NCI-H2081 (cell line): ENCODE data around the gene DDB1.
"Not testable (repeated sequence)": the region's sequence is repeated elsewhere in the genome, so short reads cannot be mapped to it uniquely, and the experiment has no call there.

Experiments
- DNase-seq, 2 experiments: peaks; one replicate each; lab custom pipeline; 2025; lab: John Stamatoyannopoulos, UW

DDB1 gene

GRCh38 chr11:61268588-61269250 is 64.2 kb downstream of the DDB1 start:
- DNase-seq: no peak

DNA sequence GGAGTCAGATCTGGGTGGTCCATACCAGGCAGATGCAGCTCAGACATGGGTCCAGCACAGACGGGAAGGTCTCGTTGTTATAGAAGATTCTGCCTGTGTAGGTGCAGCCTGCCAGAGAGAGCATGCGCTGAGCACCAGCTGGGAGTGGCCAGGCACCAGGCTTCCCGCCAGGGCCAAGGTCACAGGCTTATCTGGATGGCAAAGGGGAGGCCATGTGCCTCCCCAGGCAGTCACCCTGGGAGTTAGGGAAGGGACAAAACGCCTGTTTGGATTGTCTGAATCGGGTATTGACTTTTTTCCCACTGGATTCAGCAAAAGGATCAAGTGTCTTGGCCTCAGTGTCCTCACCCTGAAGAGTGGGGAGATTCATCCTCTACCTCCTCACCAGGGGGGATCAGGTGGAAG is 65.5 kb downstream of the DDB1 start:
- no peak for DNase-seq

DNA sequence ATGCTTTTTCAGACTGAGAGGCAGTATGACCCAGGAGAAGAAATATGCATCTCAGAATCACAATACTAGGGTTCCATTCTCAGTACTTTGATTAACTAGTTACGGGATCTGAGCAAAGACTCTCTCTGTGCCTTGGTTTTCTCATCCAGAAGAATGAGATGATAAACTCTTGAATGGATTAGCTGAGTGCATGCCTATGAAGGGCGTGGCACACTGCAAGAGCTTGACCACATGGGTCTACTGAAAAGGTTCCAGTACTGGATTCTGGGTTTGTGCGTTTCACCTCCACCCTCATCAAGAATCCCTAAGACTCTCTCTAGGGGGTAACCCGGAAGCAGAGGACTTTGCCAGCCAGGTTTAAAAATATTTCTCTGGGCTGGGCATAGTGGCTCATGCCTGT is 66.3 kb downstream of the DDB1 start:
- DNase-seq: no peak

DNA sequence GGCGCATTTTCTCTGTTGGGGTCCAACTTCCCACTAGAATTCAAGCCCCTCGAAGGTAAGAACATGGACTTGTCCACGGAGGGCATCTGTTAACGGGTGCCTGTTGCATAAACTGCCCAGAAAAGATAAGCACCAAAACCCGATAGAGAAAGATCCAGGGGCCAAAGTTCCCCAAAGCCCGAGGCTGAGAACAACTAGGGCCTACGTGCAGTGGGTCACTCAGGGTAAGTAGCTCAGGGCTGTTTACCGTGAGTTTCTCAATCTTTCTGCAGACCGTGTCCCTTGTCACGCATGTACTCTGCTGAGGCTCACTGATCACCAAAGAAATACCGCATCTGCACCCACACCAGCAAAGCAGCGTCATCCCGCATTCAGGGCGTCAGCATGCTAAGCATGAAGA is 67.5 kb downstream of the DDB1 start:
- DNase-seq: no peak

- no peak for DNase-seq
These were observed 68.1 kb downstream of the DDB1 start for GRCh38 chr11:61264795-61265194.

DNA sequence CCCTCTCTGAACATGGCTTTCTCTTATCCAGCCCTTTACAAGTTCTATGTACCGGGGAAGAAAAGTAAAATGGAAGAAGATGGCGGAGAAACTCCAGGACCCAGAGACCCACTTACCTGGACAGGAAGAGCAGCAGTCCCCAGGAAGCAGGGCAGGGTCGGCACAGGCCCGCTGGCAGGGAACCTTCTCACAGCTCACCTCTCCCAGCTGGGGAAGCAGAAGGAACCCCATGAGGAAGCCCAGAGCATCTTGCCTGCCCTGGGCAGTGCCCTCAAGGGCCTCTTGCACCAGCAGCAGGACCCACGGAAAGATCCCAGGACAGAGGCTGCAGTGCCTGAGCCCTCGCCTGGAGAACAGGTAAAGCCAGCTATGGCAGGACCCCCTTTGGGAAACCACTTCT is 68.5 kb downstream of the DDB1 start:
- DNase-seq: no peak

- no peak for DNase-seq
These were observed 73.5 kb downstream of the DDB1 start for GRCh38 chr11:61259363-61259762.

- no peak for DNase-seq
These were observed 74.4 kb downstream of the DDB1 start for GRCh38 chr11:61258546-61258945.

- DNase-seq: no peak
These were observed 76.0 kb downstream of the DDB1 start for GRCh38 chr11:61256710-61257482.

DNA sequence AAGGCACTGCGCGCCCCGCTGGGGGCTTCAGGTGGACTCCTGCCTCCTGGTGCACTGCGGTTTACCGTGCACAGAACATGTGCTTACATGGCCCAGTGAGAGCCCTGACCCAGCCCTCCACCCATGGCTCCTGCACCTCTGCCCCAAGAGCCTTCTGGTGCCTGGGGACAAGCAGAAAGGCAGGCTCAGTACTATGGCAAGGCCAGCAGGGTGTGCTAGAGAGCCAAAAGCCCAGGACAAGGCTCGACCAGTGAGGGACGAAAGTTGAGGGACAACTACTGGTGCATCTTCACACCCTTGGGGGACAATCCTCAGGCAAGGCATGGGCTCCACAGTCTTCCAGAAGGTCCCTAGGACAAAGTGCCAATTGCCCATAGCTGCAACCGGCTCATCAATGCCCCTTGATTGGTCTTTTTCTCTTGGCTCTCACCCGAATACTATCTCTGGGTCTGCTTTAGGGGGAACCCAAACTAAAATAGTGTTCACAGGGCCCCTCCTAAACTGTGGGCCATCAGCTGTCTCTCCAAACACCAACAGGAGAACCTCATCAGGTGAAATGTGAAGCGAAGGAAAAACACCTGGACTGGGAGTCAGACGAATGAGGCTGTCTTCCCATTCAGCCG is 78.4 kb downstream of the DDB1 start:
- DNase-seq: peak; percentile 45 to 46

GRCh38 chr11:61252332-61252731 is 80.6 kb downstream of the DDB1 start:
- DNase-seq: not testable (repeated sequence)

DNA sequence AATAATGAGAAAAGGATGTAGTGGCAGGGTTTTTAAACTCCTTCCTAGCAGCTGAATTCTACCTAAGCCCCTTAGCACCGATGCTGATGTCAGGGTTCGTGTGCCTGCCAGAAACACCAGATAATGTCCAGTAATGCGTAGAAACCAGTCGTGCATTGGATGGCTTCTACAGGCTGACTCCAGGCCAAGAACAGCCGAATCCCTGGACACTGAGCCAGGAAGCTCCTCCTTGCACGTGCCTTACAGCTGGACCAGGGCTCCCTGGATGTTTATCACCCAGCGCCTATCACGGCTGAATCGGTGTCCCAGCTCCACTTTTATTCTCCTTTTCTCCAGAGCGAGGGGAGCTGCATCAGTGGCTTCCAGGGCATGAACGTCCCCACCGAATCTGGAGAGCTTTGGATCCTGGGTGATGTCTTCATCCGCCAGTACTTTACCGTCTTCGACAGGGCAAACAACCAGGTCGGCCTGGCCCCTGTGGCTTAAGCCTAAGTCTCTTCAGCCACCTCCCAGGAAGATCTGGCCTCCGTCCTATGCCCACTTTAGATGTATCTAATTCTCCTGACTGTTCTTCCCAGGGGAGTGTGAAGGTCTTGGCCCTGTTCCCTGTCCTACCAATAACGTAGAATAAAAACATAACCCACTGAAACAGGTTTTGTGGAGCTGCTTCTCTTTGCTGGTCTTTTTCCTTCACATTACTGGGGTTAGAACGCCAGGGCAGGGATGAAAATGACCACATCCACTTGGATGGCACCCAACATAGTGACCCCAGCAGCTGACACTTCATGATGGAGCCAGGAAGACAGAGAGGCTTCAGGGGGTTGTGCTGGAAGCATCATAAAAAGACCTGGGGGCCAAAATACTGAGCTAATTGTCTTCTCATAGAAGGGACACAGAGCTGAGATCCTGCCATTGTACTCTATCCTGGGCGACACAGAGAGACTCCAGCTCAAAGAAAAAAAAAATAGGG is 81.8 kb downstream of the DDB1 start:
- DNase-seq: not testable (repeated sequence)
